Measurements from ENCODE around the gene IMPDH1.

Gene IMPDH1

GRCh38 chr7:128373606-128374005, 36.2 kb downstream of the IMPDH1 start:
- DNase-seq, result no peak
- Histone ChIP-seq H3K9me3 (no peaks in the 10 kb centered on the region), H3K27me3 (no peaks in the 10 kb centered on the region), H3K27ac (no peak overlapping the region), H3K4me1 (no peaks in the 10 kb centered on the region), H3K36me3 (no peaks in the 10 kb centered on the region), H3K4me3 (no peak overlapping the region)
- TF ChIP-seq, protein P1, sequence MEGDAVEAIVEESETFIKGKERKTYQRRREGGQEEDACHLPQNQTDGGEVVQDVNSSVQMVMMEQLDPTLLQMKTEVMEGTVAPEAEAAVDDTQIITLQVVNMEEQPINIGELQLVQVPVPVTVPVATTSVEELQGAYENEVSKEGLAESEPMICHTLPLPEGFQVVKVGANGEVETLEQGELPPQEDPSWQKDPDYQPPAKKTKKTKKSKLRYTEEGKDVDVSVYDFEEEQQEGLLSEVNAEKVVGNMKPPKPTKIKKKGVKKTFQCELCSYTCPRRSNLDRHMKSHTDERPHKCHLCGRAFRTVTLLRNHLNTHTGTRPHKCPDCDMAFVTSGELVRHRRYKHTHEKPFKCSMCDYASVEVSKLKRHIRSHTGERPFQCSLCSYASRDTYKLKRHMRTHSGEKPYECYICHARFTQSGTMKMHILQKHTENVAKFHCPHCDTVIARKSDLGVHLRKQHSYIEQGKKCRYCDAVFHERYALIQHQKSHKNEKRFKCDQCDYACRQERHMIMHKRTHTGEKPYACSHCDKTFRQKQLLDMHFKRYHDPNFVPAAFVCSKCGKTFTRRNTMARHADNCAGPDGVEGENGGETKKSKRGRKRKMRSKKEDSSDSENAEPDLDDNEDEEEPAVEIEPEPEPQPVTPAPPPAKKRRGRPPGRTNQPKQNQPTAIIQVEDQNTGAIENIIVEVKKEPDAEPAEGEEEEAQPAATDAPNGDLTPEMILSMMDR (IDR thresholded peaks at IDR 0.05), result no peak
- intact Hi-C loops (cut with DNase I; ENCODE audit: low total_unique reads), result no loop called here

DNA sequence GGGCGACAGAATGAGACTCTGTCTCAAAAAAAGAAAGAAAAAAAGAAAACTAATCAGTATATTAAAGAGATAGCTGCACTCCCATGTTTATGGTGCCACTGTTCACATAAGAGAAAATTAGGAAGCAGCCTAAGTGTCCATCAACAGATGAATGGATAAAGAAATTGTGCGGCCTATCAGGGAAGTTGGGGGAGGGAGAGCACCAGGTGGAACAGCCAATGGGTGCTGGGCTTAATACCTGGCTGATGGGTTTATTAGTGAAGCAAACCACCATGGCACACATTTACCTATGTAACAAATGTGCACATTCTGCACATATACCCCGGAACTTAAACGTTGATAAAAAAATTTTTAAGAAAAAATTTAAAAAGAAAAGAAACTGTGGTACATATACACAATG, 39.3 kb downstream of the IMPDH1 start:
- H3K9me3 ChIP-seq, result no peaks in the 10 kb centered on the region
- H3K4me1 ChIP-seq, result no peaks in the 10 kb centered on the region
- no peak overlapping the region for H3K4me3 ChIP-seq
- H3K27me3 ChIP-seq, result peaks cover 0 to 20% of the 10 kb centered on the region in 2 donors
- intact Hi-C loops (cut with DNase I; ENCODE audit: low total_unique reads), result no loop called here
- H3K36me3 ChIP-seq, result no peaks in the 10 kb centered on the region
- no peak overlapping the region for H3K27ac ChIP-seq
- TF ChIP-seq, protein P1 (IDR thresholded peaks at IDR 0.05), result no peak
- no peak for DNase-seq

- TF ChIP-seq, protein P1 (IDR thresholded peaks at IDR 0.05), result no peak
- DNase-seq, result no peak
- no peak overlapping the region for H3K4me3 ChIP-seq
- no peaks in the 10 kb centered on the region for H3K9me3 ChIP-seq
- H3K36me3 ChIP-seq, result no peaks in the 10 kb centered on the region
- intact Hi-C loops (cut with DNase I; ENCODE audit: low total_unique reads), result no loop called here
- H3K27me3 ChIP-seq, result peaks cover 0 to 47% of the 10 kb centered on the region in 2 donors
- H3K4me1 ChIP-seq, result peaks cover 0 to 4% (median 3%) of the 10 kb centered on the region in 4 donors
- no peak overlapping the region for H3K27ac ChIP-seq
These were observed 42.8 kb downstream of the IMPDH1 start for GRCh38 chr7:128366986-128367385.

DNA sequence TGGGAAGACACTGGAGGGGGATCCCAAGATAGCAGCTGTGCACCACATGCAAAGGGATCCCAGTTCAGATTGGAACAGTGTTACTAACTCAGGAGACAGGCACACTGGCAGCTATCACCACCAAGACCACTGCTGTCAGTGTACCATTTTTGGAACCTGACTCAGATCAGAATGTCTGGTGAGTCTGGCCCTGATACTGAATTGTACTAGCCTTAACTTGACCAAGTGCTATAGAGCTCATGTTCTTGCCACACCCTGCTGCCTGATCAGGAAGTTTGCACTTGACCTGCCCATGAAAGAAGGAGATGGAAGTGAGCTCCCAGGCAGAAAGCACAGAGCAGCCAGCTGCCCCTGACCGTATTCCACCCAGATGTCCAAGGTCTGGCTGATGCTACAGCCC, 43.5 kb downstream of the IMPDH1 start:
- Histone ChIP-seq H3K27ac (no peak overlapping the region), H3K9me3 (no peaks in the 10 kb centered on the region), H3K4me3 (no peak overlapping the region), H3K27me3 (peaks cover 0 to 48% of the 10 kb centered on the region in 2 donors), H3K4me1 (peaks cover 0 to 11% (median 7%) of the 10 kb centered on the region in 4 donors), H3K36me3 (no peaks in the 10 kb centered on the region)
- TF ChIP-seq, protein P1 (IDR thresholded peaks at IDR 0.05), result no peak
- intact Hi-C loops (cut with DNase I; ENCODE audit: low total_unique reads), result no loop called here
- no peak for DNase-seq

GRCh38 chr7:128365432-128365831, 44.4 kb downstream of the IMPDH1 start:
- DNase-seq, result no peak

More at GRCh38 chr7:128365432-128365831, 44.4 kb downstream of the IMPDH1 start:
- Histone ChIP-seq H3K27me3 (peaks cover 0 to 55% of the 10 kb centered on the region in 2 donors), H3K36me3 (no peaks in the 10 kb centered on the region), H3K4me3 (no peak overlapping the region), H3K4me1 (peaks cover 0 to 20% (median 16%) of the 10 kb centered on the region in 4 donors), H3K9me3 (no peaks in the 10 kb centered on the region), H3K27ac (no peak overlapping the region)
- intact Hi-C loops (cut with DNase I; ENCODE audit: low total_unique reads), result no loop called here
- TF ChIP-seq, protein P1 (IDR thresholded peaks at IDR 0.05), result no peak
